Myocyte (in vitro differentiated cells): ENCODE data around the gene SPATA19. TPM values are rescaled to one million over a fixed set of nuclear protein-coding genes. Genes with fewer than 3 reads are reported as not detected.

Experiments used
- DNase-seq: peaks from one replicate; pipeline ENCODE4 v3.0.0-alpha.2; 2012; ENCODE audit warnings: low read depth
- total RNA-seq: library from RNA; depleted of rRNA; stranded (reverse); fragments of >200 nt; gene quantifications from 2 replicates; pipeline ENCODE4 v1.2.3, GENCODE V29; 2014

SPATA19 gene
- total RNA-seq, 1 donor from 2014 or later: not detected

DNA sequence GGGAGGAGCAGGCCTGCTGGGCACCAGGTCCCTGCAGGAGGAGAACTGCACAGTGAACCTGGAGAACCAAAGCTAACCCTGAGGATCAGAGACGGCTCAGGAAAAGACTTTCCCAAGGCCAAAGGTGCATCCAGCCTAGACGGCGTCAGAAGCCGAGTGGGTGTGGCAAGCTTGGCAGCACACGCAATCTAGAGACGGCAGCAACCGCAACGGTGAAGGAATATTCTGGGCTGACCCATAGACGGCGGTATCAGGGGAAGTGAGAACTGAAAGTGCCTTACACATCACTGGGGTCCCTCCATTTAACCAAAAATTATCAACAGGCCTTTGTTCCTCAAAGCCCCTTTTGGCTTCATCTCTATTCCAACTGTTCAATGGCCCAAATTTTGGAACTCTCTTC lies 26.2 kb downstream of the SPATA19 start:
- no peak for DNase-seq

DNA sequence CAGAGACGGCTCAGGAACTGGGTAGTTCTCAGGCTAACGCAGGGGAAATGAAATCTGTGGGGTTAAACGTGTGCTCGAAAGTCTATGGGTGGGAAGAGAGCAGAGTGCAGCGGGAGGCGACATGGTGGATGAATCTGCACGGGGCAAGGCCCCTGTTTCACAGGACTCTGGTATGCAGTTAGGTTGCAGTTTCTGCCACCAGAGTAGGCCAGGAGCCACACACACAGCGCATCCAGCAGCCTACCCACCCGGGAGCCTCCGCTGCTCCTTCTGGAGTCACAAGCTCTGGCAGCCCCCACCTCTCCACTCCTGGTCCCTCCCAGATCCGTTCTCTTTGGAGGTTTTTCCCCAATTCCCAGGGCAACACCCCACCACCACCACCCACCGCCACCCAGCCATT lies 27.0 kb downstream of the SPATA19 start:
- DNase-seq: no peak

DNA sequence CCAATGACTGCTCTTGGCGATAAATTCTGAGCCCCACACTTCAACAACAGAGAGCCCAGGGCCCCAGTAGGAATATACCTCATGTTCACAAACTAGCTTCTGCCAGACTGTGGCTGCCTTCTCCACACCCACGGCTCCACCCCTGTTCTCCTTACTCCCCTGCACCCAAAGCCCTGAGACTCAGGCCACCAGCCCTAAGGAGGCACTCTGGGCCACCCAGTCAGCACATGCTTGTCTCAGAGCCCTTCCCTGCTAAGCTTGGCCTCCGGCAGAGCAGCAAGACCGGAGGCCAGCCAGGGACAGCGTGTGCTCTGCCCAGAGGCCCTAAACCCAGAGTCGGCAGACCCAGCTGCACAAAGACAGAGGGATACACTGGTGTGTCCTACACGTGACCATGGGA lies 27.9 kb downstream of the SPATA19 start:
- DNase-seq: no peak

DNA sequence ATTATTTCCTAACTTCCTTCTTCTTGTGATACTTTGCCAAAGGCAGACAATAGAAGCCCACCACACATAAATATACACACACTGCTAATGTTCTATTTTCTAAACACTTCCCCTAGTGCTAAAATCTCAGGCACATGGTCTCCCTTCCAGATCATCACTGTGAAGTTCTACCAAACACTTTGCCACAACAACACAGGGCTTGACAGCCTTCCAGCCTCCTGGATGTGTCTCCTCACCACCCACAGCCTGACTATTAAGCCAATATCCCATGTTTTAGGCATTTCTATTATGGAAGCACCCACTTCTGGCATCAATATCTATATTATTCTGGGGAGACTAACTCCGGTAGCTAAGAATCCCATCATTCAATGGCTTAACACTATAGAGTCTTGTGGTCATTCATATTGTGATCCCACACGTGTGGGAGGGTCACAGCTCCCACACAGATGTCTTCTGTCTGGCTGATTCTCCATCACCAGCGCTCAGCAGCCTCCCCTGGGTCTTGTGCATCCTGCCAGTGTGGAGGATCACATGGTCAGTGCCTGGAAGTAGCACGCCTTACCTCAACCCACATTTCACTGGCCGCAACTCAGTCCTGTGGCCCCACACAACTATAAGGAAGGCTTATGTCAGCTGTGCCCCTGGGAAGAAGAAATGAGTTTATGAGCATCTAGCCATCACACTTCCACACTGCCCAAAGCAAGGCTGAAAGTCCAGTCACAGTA lies 29.0 kb downstream of the SPATA19 start:
- no peak for DNase-seq

DNA sequence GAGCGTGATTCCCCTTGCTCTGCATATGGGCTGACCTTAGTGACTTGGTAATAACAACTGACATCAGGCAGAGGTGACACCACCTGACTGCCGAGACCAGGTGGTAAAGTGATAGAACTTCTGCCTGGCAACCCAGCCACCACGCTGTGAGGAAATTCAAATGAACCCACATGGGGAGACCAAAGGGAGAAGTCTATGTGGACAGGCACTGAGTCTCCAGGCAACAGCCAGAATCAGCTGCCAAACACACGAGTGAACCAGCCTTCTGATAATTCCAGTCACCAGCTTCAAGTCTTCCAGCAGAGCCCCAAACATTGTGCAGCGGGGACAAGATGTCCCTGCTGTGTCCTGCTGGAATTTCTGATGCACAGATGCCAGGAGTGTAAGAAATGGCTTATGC lies 29.7 kb downstream of the SPATA19 start:
- DNase-seq: no peak

DNA sequence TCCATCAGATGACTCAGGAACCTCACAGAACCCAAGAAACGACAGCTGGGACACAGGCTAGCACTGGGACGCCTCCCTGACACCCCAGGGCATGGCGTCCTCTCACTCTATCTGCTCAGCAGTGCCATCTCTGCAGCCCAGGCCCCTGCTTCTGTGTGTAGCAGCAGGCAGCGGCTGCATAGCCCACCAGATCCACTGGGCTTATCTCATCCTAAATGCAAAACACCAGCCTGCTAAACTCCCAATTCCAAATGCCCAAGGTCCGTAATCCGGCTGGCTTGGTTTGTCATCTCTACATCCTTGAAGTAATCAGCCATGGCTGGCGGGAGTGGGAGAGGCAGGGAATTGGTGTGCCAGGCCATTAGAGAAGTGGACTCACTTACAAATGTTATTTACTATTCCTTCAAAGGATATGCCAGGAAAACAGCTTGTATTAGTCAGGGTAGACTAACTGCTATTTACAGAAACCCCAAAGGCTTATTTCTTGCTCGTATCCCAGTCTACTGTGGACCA lies 30.7 kb downstream of the SPATA19 start:
- no peak for DNase-seq

DNA sequence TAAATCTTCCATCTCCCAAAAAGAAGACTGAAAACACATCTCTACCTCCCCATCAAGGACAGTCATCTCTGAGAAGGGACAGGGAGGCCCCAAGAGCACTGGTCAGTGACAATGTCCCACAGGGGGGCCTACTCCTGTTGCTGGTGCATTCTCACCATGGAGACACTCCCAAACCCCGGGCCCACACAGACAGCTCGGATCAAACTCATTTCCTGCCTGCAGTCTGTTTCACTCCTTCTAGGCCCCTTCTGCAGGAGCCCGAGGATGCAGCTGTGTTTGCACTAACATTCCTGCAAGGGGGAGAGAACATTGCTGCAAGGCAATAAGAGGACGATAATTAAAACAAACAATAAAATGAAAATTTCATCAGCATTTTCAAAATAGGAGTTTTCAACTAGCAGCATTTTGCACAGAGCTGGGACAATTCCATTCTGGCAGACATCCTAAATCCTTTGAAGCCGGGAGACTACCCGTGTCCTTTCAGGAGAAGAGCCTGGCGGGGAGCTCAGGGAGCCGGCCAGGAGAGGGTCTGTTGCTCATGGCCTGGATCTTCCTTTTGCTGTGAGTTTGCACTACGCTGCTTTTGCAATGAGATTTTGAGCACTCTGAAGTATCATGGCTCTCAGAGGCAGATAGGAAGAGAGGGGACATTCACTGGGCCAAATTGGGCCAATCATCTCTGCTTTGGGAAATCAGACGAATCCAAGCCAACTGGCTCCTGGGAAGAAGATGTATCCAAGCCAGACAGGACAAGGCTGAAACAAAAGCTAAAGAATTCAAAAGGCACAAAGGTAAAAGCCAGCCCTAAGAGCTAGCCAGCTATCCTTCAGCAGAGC lies 33.2 kb downstream of the SPATA19 start:
- DNase-seq: no peak

DNA sequence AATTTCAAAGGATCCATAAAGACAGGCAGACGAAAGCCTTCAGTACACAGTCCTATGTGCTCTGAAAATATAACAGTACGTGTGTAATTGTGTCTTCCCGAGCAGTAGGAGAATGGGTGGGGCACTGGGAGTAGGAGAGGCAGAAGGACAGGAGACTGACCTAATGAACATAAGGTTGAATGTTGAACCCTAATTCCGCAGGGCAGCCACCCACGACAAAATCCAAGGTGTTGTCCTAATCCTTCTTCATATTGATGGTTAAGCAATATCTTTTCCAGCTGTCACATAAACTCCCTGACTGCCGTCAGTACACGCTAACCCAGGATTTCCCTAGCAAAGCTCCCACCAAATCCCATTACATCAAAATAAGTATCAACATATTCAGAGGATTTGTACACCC lies 34.5 kb downstream of the SPATA19 start:
- DNase-seq: no peak

DNA sequence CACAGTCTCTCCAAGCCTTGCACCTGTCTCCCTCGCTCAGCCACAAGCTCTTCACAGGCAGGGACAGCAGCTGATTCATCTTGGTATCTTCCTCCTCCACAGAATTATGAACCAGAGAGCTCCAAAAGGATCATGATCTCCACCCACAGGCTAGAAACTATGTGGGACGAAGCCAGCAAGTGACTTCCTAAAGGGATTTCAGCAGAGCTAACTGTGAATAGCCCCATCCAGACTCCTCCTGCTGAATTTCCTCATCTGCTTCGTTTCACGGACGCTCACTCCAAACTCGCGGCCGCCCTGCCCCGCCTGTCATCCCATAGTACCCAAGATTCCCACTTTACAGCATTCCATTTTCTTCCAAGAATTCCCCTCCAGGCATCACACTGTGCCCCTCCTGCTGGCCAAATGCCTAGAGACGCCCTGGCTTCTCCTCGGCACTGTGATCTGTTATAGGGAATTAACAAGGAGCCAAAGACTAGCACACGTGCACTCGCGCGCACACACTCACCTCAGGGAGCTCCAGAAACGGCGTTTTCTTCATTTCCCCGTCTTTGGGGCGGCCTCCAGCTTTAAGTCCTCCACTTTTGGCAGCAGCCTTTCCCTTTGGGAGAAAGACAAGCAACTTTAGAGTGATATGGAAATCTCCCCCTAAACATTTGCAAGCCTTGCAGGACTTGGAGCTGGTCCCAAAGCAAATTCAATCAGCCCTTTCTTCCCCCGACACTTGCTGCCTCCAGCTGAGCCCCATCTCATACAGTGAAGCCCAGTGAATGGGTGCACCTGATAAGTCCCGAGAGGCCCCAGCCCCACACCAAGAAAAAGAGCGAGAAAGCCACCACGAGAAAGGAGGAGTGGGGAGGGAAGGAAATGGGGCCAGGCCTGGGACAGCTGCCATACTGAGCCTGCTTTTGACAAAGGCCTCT lies 35.5 kb downstream of the SPATA19 start:
- DNase-seq: peak; percentile 74

DNA sequence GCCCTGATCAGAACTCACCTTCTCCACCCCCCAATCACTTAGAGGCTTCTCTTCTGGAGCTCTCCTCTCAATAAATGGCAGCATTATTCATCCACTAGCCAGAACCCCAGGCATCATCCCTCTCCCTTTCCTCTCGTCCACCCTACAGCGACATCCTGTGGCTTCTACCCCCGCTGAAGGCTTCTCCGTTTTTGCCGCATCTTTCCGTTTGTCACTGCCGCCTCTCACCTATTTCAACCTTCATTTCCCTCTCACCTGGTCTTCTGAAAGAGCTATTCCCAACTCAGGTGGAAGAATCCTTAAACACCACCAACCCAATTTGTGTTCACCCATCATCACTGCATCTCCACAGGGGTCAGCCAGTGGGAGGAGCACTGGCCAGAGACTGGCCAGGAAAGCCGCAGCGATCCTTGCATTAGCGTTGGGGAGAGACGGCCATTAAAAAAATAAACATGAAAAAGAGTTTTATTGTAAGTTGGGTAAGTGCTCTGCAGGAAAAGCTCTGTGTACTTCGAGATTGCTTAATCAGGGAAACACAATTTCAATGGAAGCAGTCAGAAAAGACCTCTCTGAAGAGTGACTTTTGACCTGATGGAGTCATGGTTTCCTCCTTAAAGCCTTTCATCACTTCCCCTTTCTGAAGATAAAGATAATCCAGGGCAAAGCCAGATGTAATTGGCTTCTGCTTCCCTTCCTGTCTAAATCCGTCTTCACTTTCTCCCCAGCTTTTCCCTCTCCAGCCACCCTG lies 36.7 kb downstream of the SPATA19 start:
- no peak for DNase-seq

DNA sequence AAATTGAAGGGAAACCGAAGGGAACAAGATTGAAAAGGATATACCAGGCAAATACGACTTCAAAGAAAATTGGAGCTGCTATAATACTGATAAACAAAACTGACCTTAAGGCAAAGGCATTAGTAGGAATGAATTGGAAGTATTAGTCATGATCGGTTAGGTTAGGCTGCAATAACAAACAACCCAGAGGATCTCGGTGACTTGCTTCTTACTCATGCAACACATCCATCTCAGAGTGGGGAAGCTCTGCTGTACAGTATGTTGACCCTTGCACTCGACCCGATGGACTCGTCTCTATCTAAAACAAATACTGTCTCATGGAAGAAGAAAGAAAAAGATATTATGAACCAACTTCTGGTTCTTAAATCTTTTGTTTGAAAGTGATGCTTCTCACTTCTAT lies 42.3 kb downstream of the SPATA19 start:
- no peak for DNase-seq

DNA sequence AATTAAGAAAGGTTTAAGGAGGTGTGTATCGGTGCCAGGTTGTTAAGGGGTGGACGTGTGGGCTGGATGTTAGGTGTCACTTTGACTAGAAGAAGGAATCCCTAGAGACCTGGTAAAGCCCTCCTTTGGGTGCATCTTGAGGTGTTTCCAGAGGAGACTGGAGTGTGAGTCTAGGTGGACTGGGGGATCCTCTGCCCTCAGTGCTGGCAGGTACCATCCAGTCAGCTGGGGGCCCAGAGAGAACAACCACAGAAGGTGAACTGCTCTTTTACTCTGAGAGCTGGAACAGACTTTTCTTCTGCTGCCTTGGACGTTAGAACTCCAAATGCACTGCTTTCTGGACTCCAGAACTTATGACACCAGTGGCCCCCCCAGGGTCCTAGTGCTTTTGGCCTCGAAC lies 44.0 kb downstream of the SPATA19 start:
- no peak for DNase-seq

DNA sequence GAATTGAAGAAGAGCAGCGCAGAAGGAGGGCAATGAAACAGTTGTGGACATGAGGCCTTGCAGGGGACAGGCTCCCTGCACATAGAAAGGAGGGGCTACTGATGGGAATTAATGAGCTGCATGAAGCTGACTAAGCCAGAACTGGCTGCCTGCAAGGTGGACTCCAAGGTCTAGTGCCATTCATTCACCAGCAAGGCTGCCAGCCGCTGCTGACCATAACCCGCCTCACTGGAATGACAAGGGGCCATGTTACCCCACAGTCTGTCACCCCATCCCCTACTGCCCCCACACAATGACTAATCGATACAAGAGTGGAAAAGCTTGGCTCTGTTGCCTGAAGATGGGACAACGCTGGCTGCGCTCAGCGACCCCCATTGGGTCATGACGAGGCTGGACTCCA lies 44.6 kb downstream of the SPATA19 start:
- no peak for DNase-seq

DNA sequence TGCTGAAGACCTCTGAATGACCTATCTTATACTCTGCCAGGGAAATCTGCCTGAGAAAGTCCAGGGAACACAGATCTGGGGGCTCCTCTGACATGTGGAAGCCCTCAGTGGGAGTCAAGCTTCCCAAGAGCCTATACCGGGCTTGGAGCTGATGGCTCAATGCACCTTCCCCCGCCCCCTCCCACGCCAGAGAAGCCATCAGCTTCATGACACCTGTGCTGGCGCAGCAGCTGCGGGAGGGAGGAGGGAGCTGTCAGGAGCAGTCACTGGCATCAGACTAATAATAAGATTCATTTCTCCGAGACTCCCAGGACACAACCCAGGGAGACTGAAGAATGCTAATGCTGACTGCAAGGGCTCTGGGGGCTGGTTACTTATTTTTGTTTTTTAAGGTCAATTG lies 47.8 kb downstream of the SPATA19 start:
- DNase-seq: no peak

DNA sequence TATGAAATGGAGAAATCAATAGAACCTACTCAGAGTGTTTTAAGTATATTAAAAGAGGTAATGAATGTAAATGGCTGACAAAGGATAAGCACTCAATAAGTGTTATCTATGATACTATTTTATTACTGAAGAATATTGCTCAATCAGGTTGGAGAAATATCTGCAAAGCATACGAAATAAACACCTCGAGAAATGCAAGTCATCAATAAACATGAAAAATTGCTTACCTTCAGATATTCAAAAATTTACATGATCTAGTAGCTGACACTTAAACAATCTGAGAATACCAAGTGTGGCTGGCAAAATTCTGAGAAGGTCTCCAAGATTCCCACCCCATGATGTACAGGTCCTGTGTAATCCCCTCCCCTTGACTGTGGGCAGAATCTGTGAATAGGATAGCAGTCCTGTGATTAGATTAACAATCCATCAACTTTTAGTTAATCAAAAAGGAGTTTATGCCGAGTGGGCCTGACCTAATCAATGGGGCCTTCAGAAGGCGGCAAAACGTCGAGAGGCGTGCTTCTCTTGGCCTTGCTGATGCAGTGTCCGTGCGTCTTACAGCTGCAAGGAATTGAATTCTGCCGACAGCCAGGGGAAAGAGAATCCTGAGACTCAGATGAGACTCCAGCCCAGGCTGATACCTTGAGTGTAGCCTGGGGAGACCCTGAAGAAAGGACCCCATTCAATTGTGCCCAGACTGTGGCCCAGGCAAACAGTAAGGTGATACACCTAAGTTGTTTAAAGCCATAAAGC lies 49.1 kb downstream of the SPATA19 start:
- DNase-seq: no peak

DNA sequence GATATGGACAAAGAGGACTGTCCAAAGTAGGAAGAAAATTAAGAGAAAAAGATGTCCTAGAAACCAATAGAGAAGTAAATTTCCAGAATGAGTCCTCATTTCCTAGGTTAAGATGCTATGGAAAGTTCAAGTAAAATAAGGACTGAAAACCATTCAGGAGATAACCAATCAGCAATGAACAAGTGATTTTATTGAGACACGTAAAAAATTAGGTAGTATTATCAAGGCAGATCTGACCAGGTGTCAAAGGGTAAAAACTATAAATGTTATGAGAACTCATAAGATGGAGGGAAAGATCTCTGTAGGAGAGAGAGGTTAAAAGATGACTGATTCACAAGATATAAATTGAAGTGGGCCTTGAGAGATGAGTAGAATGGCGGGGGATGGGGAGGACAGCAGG lies 50.2 kb downstream of the SPATA19 start:
- DNase-seq: no peak

DNA sequence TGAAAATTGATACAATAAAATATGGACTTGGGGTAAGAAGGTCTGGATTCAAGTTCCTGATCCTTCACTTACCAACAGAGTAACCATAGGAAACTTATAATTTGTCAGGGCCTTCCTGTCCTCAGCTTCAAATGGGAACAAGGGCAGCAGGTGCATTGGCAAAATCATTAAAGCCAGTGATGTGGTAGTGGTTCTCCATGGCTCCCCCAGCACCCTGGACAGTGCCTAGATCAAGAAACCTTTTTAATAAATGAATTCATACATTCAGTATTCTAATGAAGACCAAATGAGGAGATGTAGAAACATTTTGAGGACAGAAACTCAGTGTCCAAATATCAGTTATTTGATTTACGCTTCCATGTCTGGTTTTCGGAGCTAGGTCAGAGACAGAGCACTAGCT lies 51.1 kb downstream of the SPATA19 start:
- no peak for DNase-seq

DNA sequence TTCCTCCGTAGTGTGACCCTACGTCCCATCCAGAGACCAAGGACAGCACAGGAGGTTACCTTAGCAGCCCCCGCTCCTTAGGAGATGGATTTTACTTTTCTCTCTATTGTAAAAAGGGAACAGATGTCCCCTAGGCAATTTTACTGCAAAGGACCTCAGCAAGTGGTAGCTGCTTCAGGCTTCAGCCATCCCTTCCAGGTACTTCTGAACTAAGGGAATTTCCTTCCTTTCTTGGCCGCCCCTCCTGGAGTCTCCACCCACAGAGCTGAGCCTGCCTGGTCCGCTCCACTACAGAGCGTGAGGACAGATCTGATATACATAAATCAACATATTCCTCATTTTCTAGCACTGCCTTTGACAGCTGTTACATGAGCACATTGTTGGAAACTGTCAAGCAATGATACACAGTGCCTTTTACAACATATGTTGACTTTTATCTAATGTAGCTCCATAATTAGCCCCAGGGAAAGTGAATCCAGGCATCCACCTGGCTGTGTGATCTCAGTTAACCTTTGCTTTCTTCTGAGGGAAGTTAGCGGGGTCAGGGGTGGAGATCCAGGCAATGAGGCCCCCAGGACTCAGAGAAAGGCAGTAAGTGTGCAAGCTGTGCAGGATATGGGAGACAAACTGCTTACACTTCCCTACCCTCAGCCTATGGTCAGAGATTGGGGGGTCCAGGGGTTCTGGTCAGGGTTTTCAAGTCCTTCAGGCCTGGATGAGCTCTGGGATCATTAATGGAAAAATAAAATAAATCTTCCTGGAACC lies 51.9 kb downstream of the SPATA19 start:
- no peak for DNase-seq

DNA sequence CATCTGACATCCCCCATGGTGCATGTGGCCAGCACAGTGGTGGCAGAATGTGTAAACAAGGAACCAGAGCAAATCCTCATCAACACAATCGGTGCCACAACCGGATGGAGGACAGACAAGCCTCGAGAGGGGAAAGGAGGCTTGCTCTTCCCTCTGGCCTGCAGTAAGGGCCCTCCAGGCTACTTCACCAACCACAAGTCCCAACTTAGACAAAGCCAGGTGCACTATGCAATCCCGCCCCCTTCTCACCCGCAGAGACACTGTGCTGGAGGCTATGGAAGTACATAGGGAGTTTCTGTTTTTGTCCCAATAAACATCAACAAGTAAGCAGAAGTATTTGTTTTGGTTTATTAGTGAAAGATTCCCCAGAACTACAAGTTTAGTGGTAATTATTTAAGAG lies 54.3 kb downstream of the SPATA19 start:
- no peak for DNase-seq
